ENCODE data around the gene PDE4B.

Gene PDE4B

DNA sequence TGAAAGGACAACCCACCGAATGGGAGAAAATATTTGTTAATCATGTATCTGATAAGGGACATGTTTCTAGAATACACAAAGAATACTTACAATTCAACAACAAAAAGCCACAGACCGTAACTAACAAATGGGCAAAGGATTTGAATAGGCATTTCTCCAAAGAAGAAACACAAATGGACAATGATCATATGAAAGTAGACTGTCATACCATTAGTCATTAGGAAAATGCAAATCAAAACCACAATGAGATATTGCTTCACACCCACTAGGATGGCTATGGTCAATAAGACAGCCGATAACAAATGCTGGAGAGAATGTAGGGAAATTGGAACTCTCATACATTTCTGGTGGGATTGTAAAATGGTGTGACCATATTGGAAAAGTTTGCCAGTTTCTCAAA lies 374.1 kb downstream of the PDE4B start:
- TF ChIP-seq POLR2A (IDR thresholded peaks at IDR 0.05; ENCODE audit: low read length) (no peak), GATA1 (IDR thresholded peaks at IDR 0.05; ENCODE audit: low read depth, low read length) (no peak)
- no peak for DNase-seq

DNA sequence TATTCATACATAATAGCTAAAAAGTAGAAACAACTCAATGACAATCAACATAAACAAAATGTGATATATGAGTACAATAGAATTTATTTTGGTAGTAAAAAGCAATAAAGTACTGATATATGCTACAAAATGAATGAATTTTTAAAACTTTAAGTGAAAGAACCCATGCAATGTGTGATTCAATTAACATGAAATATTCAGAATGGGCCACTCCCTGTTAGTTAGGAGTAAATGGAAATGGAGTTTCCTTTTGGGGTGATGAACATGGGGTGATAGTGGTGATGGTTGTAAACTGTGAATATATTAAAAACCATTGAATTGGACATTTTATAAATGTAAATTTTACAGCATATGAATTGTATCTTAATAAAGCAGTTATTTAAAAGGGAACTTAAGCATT lies 374.6 kb downstream of the PDE4B start:
- DNase-seq, result no peak
- no peak for TF ChIP-seq GATA1 (IDR thresholded peaks at IDR 0.05; ENCODE audit: low read depth, low read length)
- TF ChIP-seq POLR2A (IDR thresholded peaks at IDR 0.05; ENCODE audit: low read length), result no peak

DNA sequence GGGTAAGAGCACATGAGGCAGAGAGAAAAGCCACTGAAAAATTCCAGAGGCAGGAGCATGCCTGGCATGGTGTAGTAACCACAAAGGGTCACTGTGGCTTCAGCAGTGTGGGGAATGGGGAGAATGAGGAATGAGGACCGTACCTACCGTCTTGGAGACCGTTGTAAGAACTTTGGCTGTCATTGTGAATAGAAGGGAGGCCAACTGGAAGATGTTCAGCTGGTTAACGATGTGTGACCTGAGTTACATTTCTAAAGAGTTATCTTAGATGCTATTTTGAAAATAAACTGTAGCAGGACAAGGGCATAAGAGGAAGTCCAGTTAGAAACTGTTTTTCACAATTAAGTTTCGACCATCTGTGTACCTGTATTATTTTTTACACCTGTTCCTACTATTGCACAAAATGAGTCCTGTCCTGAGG lies 375.8 kb downstream of the PDE4B start:
- DNase-seq, result no peak
- TF ChIP-seq POLR2A (IDR thresholded peaks at IDR 0.05; ENCODE audit: low read length), result no peak

DNA sequence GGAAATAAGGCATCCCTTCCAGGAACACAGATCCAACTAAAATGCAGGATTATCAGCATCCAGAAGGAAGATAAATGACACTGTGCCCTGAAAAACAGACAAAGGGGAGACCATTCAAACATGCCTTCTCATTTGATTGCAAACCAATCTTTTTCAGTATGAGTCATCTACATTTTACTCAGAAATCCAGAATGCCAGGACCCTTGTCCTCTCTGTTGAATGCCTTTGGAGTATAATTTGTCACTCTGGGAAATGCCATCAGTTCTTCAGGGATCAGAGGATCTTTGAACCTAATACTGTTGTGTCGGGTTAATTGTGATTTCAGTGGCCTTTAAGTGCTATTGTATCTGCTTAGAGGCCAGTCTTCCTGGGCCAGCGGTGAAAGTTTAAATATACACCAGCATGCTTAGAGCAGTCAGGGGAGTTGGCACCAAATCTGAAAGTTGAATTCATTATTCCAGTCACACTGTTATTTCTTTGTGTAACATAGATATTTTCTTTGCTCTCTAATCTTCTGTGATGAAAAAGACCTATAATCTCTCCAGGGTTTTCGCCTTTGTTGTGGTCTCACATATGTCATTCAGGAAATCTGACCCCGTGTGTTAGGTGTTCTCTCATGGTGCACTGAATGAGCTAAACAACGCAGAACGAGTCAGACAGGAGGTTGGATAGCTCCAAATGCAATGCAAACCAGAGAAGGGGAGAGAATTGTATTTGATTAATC lies 376.4 kb downstream of the PDE4B start:
- TF ChIP-seq POLR2A (IDR thresholded peaks at IDR 0.05; ENCODE audit: low read length) (no peak), GATA1 (IDR thresholded peaks at IDR 0.05; ENCODE audit: low read depth, low read length) (no peak)
- no peak for DNase-seq

- TF ChIP-seq POLR2A (IDR thresholded peaks at IDR 0.05; ENCODE audit: low read length) (no peak), GATA1 (IDR thresholded peaks at IDR 0.05; ENCODE audit: low read depth, low read length) (no peak)
- DNase-seq, result no peak
Observed at GRCh38 chr1:66172272-66172671, 379.6 kb downstream of the PDE4B start.

- DNase-seq, result no peak
- TF ChIP-seq GATA1 (IDR thresholded peaks at IDR 0.05; ENCODE audit: low read depth, low read length), result no peak
- TF ChIP-seq POLR2A (IDR thresholded peaks at IDR 0.05; ENCODE audit: low read length), result no peak
Observed at GRCh38 chr1:66175098-66175497, 382.4 kb downstream of the PDE4B start.

DNA sequence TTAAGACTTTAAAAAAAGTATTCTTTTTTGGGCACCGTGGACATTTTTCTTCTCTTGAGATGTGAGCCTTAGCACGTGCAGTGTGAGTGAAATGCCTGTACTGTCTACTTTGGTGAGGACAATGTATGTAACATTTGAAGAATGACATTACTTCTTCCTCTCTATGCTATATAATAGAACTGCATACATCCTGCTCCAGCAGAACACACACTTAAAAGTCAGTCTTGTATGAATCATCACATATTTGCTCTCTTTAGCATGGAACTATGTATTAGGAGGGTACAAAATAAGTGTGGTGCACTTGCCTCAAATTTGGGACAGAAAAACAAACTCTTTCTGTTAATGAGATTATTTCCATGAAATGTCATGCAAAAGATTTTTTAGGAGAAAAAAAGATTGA lies 382.9 kb downstream of the PDE4B start:
- DNase-seq, result no peak
- no peak for TF ChIP-seq POLR2A (IDR thresholded peaks at IDR 0.05; ENCODE audit: low read length)
- TF ChIP-seq GATA1 (IDR thresholded peaks at IDR 0.05; ENCODE audit: low read depth, low read length), result no peak

DNA sequence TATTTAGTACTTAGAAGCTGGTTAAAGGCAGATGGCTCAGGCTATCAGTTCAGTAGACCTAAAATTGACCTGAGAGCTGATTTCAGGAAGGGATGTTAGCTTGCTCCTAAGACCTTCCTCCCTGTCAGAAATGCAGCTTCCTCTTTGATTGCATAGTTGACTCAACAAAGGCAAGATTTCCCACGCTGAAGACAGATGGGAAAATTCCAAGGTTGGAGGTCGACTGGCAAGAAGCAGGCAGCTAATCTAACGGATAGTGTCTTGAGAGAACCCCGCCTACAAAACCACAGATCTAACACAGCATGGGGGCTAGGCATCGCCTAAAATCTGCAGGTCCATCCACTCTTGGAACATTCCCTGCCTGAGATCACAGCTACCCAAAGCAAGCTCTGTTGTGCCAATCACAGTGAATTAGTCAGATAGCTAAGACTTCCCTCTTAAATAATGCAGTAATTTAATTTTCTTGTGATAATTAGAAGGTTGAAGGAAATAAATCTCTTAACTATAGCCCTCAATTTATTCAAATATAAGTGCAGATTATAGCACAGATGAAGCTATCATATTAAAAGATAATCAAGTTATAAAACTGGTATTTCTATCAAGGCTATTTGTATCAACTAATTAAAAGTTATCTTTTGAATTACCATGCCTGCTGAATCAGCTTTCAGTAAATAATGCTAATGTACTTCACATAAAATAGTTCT lies 383.5 kb downstream of the PDE4B start:
- no peak for TF ChIP-seq GATA1 (IDR thresholded peaks at IDR 0.05; ENCODE audit: low read depth, low read length)
- TF ChIP-seq POLR2A (IDR thresholded peaks at IDR 0.05; ENCODE audit: low read length), result no peak
- no peak for DNase-seq

DNA sequence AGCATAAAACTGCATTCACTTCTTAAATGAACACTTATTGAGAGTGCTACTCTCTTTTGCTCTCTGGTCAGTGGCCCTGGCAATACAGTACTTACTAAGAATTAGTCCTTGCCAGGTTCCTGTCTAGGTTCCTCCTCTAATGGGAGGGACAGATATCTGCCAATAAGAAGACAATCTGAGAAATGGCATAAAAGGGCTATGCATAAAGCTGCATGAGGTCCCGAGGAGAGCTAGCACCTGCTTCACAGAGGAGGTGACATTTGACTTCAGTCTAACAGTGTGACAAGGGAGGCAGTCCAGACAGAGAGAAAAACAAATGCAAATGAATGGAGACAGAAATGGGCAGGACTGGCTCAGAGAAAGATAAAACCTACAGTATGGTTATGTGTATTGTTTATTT lies 384.1 kb downstream of the PDE4B start:
- no peak for DNase-seq
- no peak for TF ChIP-seq GATA1 (IDR thresholded peaks at IDR 0.05; ENCODE audit: low read depth, low read length)
- TF ChIP-seq POLR2A (IDR thresholded peaks at IDR 0.05; ENCODE audit: low read length), result no peak

DNA sequence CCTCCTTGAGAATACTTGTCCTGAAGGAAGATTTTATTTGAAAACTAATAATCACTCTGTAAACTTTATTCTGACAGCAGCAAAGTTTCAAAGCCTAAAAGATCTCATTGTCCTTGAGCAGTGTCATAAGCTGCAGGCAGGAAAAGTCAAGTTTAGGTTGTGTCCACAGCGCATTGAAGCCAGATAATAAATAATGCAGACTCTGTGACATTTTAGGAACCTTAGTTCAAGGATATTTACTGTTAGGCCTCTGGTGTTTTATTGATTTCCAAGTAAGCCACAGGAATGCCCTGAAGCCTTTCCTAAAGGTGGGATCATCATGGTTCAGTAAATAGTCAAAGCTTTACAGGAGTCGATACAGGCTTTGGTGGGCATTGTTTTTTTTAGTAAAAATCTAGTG lies 384.8 kb downstream of the PDE4B start:
- no peak for DNase-seq

DNA sequence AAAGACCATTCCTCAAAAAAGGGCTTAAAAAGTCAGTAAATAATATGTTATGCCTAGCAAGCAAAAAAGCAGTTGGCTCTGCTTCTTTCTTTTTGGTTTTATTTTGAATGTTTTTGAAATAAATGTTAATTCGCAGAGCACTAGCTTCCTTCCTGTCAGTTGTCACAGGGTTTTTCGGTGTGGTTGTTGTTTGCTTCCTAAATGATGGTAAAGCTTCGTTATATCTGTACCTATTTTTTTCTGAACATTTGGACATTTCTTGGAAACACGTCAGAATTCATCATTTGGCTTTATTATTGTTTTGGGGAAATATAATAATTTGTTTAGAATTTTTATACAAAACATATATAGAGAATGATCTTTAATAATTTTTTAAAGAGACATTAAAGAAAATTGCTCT lies 389.3 kb downstream of the PDE4B start:
- no peak for TF ChIP-seq POLR2A (IDR thresholded peaks at IDR 0.05; ENCODE audit: low read length)
- no peak for TF ChIP-seq GATA1 (IDR thresholded peaks at IDR 0.05; ENCODE audit: low read depth, low read length)
- DNase-seq, result no peak

More for the DNA sequence above, 384.8 kb downstream of the PDE4B start:
- TF ChIP-seq GATA1 (IDR thresholded peaks at IDR 0.05; ENCODE audit: low read depth, low read length), result no peak
- TF ChIP-seq POLR2A (IDR thresholded peaks at IDR 0.05; ENCODE audit: low read length), result no peak

GRCh38 chr1:66182551-66183178 lies 390.0 kb downstream of the PDE4B start:
- DNase-seq, result no peak
- no peak for TF ChIP-seq POLR2A (IDR thresholded peaks at IDR 0.05; ENCODE audit: low read length)
- TF ChIP-seq GATA1 (IDR thresholded peaks at IDR 0.05; ENCODE audit: low read depth, low read length), result no peak

DNA sequence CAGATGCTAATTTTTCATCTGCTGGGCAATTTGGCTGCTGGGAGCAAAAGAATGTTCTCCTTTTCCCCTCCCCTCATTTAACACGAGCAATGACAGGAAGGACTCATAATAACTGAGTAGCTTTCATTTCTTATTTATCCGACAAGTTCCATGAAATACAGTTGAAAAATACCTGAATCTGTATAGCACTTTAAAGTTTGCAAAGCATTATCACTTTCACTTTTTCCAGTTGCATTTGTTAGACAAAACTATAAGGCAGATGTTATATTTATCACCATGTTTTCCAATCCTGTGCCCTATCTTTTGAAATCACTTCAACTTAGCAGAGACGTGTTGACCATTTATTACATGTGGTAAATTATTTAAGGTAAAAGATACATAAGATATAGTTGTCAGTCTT lies 390.7 kb downstream of the PDE4B start:
- TF ChIP-seq GATA1 (IDR thresholded peaks at IDR 0.05; ENCODE audit: low read depth, low read length), result no peak
- DNase-seq, result no peak

DNA sequence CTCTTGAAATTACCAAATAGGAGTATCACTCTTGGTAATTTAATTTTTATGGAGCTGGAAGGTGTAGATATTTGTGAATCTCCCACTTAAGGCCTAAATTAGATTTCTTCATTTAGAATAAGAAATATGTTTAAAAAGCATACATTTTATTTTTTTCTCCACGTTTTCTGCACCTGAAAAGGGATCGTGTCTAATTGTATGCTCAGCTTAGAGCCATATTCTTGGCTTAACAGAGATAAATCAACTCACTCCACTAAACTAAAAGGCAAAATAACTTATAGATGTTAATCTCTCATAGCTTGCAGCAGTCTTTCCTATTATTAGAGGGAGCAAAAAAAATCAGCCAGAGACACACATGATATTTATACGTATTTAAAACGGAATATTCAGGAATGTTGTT lies 404.4 kb downstream of the PDE4B start:
- no peak for DNase-seq
- TF ChIP-seq GATA1 (IDR thresholded peaks at IDR 0.05; ENCODE audit: low read depth, low read length), result no peak

DNA sequence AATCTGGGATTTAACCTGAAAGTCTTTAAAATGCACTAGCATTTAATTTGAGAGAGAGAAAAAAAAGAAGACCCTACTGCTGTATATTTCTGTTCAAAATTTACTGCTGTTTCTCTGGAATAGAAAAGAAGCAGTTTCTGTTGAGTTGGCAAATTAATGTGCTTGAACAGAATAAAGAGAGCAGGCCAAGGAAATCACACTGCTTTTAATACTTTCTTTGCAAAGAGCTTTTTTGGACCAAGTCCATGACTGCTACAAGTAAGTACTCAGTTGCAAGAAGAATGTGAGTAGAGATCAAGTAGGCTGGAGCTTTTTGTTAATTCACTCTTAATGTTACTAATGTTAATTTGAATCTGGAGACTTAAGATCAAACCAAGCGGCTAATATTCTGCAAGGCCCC lies 405.1 kb downstream of the PDE4B start:
- no peak for TF ChIP-seq GATA1 (IDR thresholded peaks at IDR 0.05; ENCODE audit: low read depth, low read length)
- no peak for TF ChIP-seq POLR2A (IDR thresholded peaks at IDR 0.05; ENCODE audit: low read length)
- no peak for DNase-seq

Data from erythroblast (primary cell).